ENCODE data around the gene ZFAND3.

GRCh38 chr6:37928217-37928616, 108.7 kb downstream of the ZFAND3 start:
- no peak for TF ChIP-seq POLR2A (IDR thresholded peaks at IDR 0.05; ENCODE audit: low read length)
- no peak for TF ChIP-seq GATA1 (IDR thresholded peaks at IDR 0.05; ENCODE audit: low read depth, low read length)

All from erythroblast (primary cell).